ENCODE data around the gene BRI3. TPM values are rescaled to one million over a fixed set of nuclear protein-coding genes. Genes with fewer than 3 reads are reported as not detected.
A peak's percentile ranks its signal among the peaks of the same experiment; 100 is the strongest.

BRI3 gene
- total and polyA plus RNA-seq, 9 of the 15 experiments (the other 6 are each of a cell fraction or from before 2014, with no cell fraction given) = 4.3 to 57.4 (median 18.6) TPM

GRCh38 chr7:98233219-98234070 is 48.0 kb upstream of the BRI3 start:
- TF ChIP-seq RBFOX2 (IDR thresholded peaks at IDR 0.05; ENCODE audit: low read depth, low read length) (no peak), POLR2G (IDR thresholded peaks at IDR 0.05; ENCODE audit: low read depth, low read length) (peak; percentile 21; the same call in 1 of the 2 replicates)
- Histone ChIP-seq H3K9ac (ENCODE audit: insufficient read depth in 1 of 2, low read depth in 2 of 2, low read length in 2 of 2) (no peak overlapping the region), H3K9me3 (replicated peaks; ENCODE audit: control insufficient read depth, insufficient read depth, low read depth, low read length) (no peaks in the 10 kb centered on the region), H3K79me2 (ENCODE audit: control insufficient read depth, insufficient read depth, low read length) (no peaks in the 10 kb centered on the region), H3K27me3 (ENCODE audit: control insufficient read depth in 2 of 2, insufficient read depth in 2 of 2, low read length in 2 of 2) (peaks cover 7 to 47% of the 10 kb centered on the region in 2 experiments), H3K4me1 (replicated peaks in 1 of 2; ENCODE audit: control insufficient read depth in 2 of 2, insufficient read depth in 2 of 2, low read length in 2 of 2) (peaks cover 0 to 47% of the 10 kb centered on the region in 2 experiments; a peak in 1 of 5 replicates), H2AFZ (ENCODE audit: low read depth, low read length) (no peak overlapping the region), H3K27ac (ENCODE audit: extremely low read depth, low read depth, low read length) (no peak overlapping the region), H3K9me1 (ENCODE audit: control insufficient read depth, insufficient read depth, low read length) (no peaks in the 10 kb centered on the region), H3K4me2 (ENCODE audit: insufficient read depth, low read length) (no peak overlapping the region), H4K20me1 (replicated peaks; ENCODE audit: control insufficient read depth, insufficient read depth, low read length) (peaks cover 6% of the 10 kb centered on the region; the same call in 1 of the 2 replicates), H3K36me3 (ENCODE audit: control insufficient read depth, insufficient read depth, low read length) (no peaks in the 10 kb centered on the region), H3K4me3 (no peak overlapping the region)
- intact Hi-C loops (cut with micrococcal nuclease) = no loop called here
- CTCF ChIA-PET (ENCODE audit: low intra/inter-chr PET ratio) = no interaction called here
- WGBS (ENCODE audit: insufficient coverage, low coverage, missing lambda C conversion rate) = 46% methylated on average over 23 of the region's 32 CpGs
- in situ Hi-C loops (cut with MboI) = no loop called here
- FAIRE-seq = no peak
- peak in 1 of 4 experiments; percentile 7 for DNase-seq (ENCODE audit: extremely low read depth in 1 of 4, low spot score in 3 of 4)
- POLR2A ChIA-PET = interaction anchor here (0.6 to 1.0 kb wide), 3 partner anchors 17 to 55 kb away, joined by 3 to 5 read pairs (median 3); no protein-coding TSS in a partner anchor
- BruUV-seq (replicated peaks) = no TSS peak
- no peak for ATAC-seq
